HG03039 (cell line): Measurements from ENCODE around the gene NEK9.
"Not testable (repeated sequence)": the region's sequence is repeated elsewhere in the genome, so short reads cannot be mapped to it uniquely, and the experiment has no call there.

ENCODE experiments used
- ATAC-seq: cut with Tn5 transposase; IDR thresholded peaks from one replicate; pipeline ENCODE4 v1.9.1; 2021; ENCODE audit warnings: mild to moderate bottlenecking, moderate library complexity; ENCODE audit not compliant: unreplicated experiment

NEK9 gene

GRCh38 chr14:75147423-75148071, 20.7 kb upstream of the NEK9 start:
- no peak for ATAC-seq

GRCh38 chr14:75144944-75145343, 18.1 kb upstream of the NEK9 start:
- no peak for ATAC-seq

GRCh38 chr14:75143761-75144527, 17.1 kb upstream of the NEK9 start:
- ATAC-seq: no peak

- no peak for ATAC-seq
Measured at GRCh38 chr14:75142494-75142893, 15.6 kb upstream of the NEK9 start.

- no peak for ATAC-seq
Measured at GRCh38 chr14:75141967-75142366, 15.1 kb upstream of the NEK9 start.

- no peak for ATAC-seq
Measured at GRCh38 chr14:75141062-75141461, 14.2 kb upstream of the NEK9 start.

- ATAC-seq: no peak
Measured at GRCh38 chr14:75140620-75141019, 13.8 kb upstream of the NEK9 start.

- ATAC-seq: no peak
Measured at GRCh38 chr14:75139185-75139584, 12.3 kb upstream of the NEK9 start.

- no peak for ATAC-seq
Measured at GRCh38 chr14:75138492-75138891, 11.6 kb upstream of the NEK9 start.

- ATAC-seq: no peak
Measured at GRCh38 chr14:75134644-75135043, 7.8 kb upstream of the NEK9 start.

GRCh38 chr14:75133597-75133996, 6.7 kb upstream of the NEK9 start:
- ATAC-seq: no peak

GRCh38 chr14:75132382-75133086, 5.7 kb upstream of the NEK9 start:
- no peak for ATAC-seq

GRCh38 chr14:75128596-75128990, 1.7 kb upstream of the NEK9 start:
- no peak for ATAC-seq

GRCh38 chr14:75127903-75128595, 1.2 kb upstream of the NEK9 start:
- no peak for ATAC-seq

GRCh38 chr14:75127474-75127820, 599 bp upstream of the NEK9 start:
- not testable (repeated sequence) for ATAC-seq

- ATAC-seq: no peak
Measured at GRCh38 chr14:75126121-75126544, 715 bp downstream of the NEK9 start.

GRCh38 chr14:75125617-75126016, 1.2 kb downstream of the NEK9 start:
- no peak for ATAC-seq

- no peak for ATAC-seq
Measured at GRCh38 chr14:75123991-75124390, 2.9 kb downstream of the NEK9 start.

GRCh38 chr14:75121552-75121951, 5.3 kb downstream of the NEK9 start:
- ATAC-seq: no peak

- ATAC-seq: no peak
Measured at GRCh38 chr14:75120541-75121291, 6.1 kb downstream of the NEK9 start.

GRCh38 chr14:75119056-75119455, 7.8 kb downstream of the NEK9 start:
- no peak for ATAC-seq
